Activated CD8-positive, alpha-beta memory T cell treated with anti-CD3 and anti-CD28 coated beads for 24 hours (primary cell): ENCODE results near the gene OAF.
A peak's percentile ranks its signal among the peaks of the same experiment; 100 is the strongest.
"Not testable (repeated sequence)": the region's sequence is repeated elsewhere in the genome, so short reads cannot be mapped to it uniquely, and the experiment has no call there.

ENCODE experiments used
- DNase-seq: peaks from one replicate; pipeline ENCODE4 v3.0.0-alpha.2; 2020

OAF gene

GRCh38 chr11:120244476-120245365, 33.9 kb downstream of the OAF start:
- DNase-seq: no peak

- no peak for DNase-seq
Observed at GRCh38 chr11:120245434-120245833, 34.6 kb downstream of the OAF start.

GRCh38 chr11:120248551-120249278, 37.9 kb downstream of the OAF start:
- peak; percentile 65 for DNase-seq

GRCh38 chr11:120249279-120250262, 38.7 kb downstream of the OAF start:
- no peak for DNase-seq

DNA sequence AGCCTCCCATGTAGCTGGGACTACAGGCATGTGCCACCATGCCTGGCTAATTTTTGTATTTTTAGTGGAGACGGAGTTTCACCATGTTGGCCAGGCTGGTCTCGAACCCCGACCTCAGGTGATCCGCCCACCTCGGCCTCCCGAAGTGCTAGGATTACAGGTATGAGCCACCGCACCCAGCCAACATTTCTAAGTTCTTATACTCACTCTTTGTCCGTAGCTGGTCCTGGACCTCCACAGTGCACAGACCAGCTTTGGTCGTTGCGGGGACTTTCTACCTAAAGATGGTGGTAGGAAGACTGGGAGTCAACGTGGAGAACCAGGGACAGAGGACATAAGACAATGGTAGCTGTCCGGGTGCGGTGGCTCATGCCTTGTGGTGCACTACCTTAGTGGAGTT, 42.5 kb downstream of the OAF start:
- DNase-seq: not testable (repeated sequence)

- DNase-seq: no peak
Observed at GRCh38 chr11:120254788-120255518, 44.1 kb downstream of the OAF start.

DNA sequence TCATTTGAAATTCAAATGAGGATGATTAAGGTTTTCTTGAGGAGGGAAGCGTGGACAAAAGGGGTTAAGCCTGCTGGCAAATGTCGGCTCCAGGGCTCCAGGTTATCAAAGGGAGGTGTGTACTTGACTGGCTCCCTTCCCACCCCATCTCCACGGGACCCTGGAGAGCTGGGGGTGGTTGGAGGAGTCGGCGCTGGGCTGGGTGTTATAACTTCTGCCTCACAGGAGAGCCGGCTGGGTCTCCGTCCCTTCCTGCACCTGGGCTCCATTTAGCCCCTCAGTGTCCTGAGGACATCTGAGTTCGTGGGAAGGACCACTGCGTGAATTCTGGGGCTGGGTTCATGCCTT, 44.7 kb downstream of the OAF start:
- no peak for DNase-seq

- no peak for DNase-seq
Observed at GRCh38 chr11:120256178-120256577, 45.3 kb downstream of the OAF start.

DNA sequence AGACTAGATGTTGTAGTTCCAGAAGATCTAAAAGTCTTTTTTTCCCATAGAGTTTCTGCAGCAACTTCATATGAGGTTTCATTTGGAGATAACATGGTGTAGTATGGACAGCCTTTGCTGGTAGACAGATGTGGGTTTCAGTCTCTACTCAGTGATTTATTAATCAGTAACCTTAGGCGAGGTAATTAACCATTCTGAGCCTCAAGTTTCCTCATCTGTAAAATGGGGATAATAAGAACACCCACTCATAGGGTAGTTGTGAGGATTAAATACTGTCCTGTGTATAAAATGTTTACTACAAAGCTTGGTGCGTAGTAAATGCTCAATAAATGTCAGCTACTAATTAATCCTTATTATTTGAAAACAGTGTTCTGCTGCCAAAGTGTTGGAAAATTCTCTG, 45.9 kb downstream of the OAF start:
- DNase-seq: no peak

DNA sequence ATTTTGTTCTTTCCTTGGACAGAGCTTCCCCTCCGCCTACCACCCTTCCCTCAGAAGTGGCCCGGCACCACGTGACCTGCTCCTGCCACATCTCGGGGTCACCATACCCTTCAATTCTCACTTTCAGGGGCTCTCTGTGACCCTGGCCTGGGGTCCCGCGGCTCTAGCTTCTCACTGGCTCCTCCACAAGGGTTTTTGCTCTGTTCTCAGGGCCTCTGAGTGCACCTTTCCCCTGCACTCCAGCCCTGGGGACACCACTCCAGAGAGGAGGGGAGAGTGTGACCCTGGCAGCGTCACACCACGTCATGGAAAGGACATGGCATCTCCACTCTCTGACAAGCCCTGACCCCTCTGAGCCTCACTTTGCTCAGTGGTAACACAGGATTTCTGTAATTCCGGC, 46.5 kb downstream of the OAF start:
- no peak for DNase-seq

- DNase-seq: no peak
Observed at GRCh38 chr11:120258661-120259060, 47.8 kb downstream of the OAF start.

GRCh38 chr11:120259241-120259640, 48.4 kb downstream of the OAF start:
- DNase-seq: no peak

DNA sequence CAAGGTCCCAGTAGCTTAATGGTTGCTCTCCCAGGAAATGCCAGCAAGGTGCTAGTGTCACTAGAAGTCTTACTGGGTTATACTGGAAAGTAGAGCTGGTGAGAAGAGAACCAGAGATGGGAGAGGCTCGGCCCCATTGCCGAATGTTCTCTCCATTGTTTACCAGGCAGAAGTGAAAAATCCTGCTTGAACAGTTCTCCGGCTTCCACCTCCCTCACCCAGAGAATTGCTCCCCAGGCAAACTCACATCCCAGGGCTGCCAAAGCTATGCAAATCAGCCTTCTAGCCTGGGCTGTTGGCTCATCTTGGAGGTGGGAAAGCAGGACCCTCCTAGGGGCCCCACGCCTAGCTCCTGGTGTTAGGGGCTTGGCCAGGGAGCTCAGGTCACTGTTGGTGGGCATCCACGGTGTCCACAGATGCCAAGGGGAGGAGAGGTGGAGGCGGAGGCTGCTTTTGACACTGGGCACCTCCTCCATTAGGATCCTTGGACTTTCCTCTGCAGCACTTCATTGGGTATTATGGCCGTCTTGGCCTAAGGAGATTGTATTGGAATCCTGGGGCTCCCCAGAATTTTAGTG, 49.2 kb downstream of the OAF start:
- no peak for DNase-seq

GRCh38 chr11:120260616-120261015, 49.8 kb downstream of the OAF start:
- DNase-seq: no peak

DNA sequence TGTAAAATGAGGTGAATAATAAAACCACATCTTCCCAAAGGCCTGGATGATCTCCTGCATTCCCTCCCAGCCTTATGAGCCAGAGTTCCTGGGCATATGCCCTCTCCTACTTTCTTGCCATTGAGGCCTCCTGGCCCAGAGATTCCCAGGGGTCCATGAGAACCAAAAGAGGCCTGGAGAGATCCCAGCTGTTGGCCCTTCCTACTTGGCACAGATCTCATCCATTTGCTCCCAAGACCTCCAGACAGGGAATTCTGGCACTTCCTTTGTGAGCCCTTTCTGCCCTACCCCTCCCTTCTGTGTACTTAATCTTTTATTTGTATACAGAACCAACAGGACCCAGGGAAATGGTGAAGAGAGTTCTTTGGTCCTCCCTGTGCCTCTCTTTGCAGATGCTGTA, 50.5 kb downstream of the OAF start:
- DNase-seq: no peak

DNA sequence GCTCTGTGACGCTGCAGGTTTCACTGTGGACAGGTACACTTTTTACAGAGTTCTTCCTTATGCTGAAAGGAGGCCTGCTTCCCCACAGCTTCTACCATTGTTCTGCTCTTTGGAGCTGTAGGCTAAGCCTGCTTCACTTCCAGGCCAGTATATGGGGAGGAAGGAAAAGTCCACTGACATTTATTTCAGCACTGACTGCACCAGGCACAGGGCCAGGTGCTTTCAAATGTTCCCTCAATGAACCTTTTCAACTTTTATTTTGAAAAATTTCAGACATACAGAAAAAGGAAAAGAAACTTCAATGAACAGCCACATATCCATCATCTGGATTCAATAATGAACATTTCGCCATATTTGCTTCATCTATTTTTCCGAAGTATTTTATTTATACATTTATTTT, 51.1 kb downstream of the OAF start:
- no peak for DNase-seq

DNA sequence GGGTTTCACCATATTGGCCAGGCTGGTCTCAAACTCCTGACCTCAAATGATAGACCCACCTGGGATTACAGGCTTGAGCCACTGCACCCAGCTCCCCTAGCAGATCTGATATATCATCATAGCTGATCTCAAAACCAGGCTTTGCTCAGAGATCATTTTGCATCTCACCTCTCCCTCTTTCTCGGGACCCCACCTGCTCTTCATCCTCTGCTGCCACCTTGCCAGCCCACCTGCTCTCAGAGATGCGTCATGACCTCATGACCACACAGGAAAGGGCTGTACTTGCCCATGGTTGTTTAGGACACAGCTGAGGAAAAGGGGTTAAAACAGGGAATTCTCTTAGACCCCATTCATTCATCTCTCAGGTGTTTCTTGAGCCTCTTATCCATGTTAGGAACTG, 56.5 kb downstream of the OAF start:
- DNase-seq: no peak

DNA sequence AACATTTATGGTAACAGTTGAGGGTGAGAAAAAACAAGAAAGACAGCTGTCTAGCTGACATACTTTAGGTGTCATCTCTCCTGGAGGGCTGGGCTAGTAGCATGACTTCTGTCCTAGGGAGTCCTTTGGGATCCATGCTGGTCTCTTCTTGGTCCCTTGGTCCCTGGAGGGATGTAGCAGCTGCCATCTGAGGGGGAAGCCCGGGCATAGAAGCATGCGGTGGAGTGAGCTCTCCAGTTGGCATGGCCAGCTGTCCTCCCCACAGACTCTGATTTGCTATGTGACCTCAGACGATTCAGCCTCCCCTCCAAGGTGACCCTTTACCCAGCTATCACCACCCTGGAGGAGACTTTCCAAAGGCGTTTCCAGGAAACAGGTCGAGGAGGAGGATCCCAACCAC, 57.9 kb downstream of the OAF start:
- DNase-seq: no peak

- DNase-seq: no peak
Observed at GRCh38 chr11:120270386-120270785, 59.6 kb downstream of the OAF start.

DNA sequence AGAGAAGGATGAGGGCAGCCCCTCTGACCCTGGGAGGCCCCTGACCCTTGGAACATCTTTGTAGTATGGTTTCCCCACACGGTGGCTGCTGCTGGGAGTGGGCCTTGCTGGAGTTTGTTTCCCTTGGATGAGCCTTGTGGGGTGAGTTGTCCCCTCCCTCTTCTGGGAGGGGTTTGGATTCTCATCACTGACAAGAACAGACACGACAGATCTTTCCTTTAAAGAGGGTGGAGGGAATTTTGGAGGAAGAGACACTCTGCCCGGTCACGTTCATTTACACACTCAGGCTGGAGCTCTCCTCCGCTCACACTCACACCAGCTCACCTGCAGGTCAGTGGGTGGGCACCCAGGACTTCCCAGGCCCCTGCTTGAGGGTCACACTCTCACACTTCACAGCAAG, 60.8 kb downstream of the OAF start:
- DNase-seq: no peak

DNA sequence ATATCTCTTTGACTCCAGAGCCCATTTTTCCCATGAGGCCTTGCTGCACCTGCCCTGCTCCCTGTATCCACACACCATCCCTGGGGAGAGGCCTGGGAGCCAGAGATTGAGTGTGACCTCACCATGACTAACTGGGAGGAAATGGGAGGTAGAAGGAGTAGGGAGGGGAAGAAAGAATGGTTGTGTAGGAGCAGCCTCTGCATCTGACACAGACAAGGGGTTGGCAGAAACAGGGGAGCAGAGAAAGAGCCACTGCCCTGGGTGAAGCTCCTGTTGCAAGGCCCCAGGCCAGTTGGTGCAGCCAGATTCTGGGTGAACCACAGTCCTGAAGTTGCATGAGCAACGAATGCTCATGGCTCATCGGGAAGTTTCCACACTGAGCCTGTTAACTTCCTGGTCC, 61.5 kb downstream of the OAF start:
- DNase-seq: no peak

DNA sequence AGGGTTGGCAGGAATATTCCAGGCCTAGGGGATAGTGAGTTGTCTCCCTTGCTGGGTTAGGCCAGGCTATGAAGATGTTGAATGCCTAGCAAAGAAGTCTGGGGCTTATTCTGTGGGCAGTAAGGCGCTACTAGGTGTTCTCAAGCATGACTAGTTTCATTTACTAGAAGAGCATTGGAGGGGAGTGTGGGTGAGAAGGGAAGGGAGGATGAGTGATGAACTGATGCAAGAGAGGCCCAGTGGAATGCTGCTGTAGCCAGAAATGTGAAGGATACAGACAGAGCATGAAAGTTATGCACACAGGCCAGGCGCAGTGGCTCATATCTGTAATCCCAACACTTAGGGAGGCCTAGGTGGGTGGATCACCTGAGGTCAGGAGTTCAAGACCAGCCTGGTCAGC, 62.6 kb downstream of the OAF start:
- no peak for DNase-seq
